GM21381 (cell line): ENCODE results near the gene MAP3K12.
"Not testable (repeated sequence)": the region's sequence is repeated elsewhere in the genome, so short reads cannot be mapped to it uniquely, and the experiment has no call there.

Experiments
- ATAC-seq: cut with Tn5 transposase; IDR thresholded peaks from one replicate; pipeline ENCODE4 v1.9.1; 2021; ENCODE audit warnings: mild to moderate bottlenecking, moderate library complexity; ENCODE audit not compliant: unreplicated experiment

The MAP3K12 gene, protein sequence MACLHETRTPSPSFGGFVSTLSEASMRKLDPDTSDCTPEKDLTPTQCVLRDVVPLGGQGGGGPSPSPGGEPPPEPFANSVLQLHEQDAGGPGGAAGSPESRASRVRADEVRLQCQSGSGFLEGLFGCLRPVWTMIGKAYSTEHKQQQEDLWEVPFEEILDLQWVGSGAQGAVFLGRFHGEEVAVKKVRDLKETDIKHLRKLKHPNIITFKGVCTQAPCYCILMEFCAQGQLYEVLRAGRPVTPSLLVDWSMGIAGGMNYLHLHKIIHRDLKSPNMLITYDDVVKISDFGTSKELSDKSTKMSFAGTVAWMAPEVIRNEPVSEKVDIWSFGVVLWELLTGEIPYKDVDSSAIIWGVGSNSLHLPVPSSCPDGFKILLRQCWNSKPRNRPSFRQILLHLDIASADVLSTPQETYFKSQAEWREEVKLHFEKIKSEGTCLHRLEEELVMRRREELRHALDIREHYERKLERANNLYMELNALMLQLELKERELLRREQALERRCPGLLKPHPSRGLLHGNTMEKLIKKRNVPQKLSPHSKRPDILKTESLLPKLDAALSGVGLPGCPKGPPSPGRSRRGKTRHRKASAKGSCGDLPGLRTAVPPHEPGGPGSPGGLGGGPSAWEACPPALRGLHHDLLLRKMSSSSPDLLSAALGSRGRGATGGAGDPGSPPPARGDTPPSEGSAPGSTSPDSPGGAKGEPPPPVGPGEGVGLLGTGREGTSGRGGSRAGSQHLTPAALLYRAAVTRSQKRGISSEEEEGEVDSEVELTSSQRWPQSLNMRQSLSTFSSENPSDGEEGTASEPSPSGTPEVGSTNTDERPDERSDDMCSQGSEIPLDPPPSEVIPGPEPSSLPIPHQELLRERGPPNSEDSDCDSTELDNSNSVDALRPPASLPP

GRCh38 chr12:53499266-53500141 lies at the start of gene MAP3K12:
Gene MAP3K12 (minus strand): TSS chr12:53499458. CDS start chr12:53487391, 12,067 bp downstream.
- no peak for ATAC-seq

GRCh38 chr12:53548354-53548753 lies 49.1 kb upstream of the MAP3K12 start:
- ATAC-seq = not testable (repeated sequence)

DNA sequence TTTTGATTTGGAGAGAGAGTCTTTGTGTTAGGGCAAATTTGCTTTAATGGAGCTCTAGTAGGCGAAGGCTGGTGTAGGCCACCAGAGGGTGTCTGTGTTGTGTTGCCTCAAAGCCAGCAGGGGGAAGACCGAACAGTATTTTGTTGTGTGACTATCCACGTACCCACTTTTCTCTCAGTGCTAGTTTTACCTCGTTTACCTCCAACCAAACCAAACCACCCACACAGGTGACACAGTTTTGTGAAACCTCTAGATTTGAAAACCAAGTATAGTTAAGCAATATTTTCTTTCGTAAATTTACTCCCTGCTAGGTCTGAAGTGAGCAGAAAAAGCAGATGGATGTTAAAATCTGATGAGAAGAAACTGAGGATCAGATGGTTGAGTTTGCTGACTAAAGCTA lies 44.3 kb upstream of the MAP3K12 start:
- ATAC-seq = peak; percentile 66

DNA sequence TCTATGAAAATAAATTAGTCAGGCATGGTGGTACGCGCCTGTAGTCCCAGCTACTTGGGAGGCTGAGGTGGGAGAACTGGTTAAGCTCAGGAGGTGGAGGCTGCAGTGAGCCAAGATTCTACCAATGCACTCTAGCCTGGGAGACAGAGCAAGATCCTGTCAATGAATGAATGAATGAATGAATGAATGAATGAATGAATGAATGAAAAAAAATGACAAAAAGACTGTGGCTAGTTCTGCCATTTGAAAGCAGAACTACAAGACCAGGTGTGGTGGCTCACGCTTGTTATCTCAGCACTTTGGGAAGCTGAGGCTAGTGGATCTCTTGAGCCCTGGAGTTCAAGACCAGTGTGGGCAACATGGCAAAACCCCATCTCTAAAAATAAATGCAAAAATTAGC lies 40.3 kb upstream of the MAP3K12 start:
- no peak for ATAC-seq

DNA sequence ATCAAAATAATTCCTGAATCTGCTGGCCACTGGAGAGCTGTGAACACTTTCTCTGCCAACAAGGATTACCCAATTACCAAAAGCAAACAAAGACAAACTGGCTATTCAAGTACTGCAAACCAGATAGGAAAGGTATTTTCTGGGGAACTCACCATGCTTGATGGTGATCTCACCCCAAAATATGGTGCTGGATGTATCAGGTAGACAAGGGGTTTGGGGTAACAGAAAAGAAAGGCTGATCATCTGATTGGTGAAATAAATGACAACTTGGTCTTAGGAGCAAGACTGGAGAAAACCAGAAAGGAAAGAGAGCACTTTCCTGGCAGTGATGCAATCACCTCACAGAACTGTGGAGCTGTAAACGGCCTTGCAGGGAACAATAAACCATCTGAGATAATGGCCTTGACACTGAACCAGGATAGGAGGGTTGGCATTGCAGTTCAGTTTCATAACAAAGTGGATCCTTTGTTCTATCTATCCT lies 39.0 kb upstream of the MAP3K12 start:
- no peak for ATAC-seq

GRCh38 chr12:53536962-53537361 lies 37.7 kb upstream of the MAP3K12 start:
- no peak for ATAC-seq

DNA sequence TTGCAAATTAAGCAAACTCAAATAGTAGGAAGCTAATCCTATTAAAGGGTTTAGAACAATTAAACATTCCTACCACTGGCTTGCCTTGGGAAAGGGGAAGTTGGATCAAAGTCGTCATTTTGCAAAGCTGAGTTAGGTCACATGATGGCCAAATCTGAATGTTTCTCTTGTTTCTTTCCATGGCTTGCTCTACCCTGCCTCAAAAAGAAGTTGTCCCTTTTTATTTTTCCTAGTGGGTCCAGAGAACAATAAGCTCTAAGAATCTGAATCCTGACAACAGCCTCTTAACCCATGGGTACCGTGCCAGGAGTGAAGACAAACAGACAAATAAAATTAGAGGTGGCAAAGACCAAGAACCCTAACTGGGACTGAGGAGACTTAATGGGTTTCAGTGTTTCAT lies 34.2 kb upstream of the MAP3K12 start:
- ATAC-seq = no peak

- ATAC-seq = no peak
These were observed 33.5 kb upstream of the MAP3K12 start for GRCh38 chr12:53532524-53533445.

DNA sequence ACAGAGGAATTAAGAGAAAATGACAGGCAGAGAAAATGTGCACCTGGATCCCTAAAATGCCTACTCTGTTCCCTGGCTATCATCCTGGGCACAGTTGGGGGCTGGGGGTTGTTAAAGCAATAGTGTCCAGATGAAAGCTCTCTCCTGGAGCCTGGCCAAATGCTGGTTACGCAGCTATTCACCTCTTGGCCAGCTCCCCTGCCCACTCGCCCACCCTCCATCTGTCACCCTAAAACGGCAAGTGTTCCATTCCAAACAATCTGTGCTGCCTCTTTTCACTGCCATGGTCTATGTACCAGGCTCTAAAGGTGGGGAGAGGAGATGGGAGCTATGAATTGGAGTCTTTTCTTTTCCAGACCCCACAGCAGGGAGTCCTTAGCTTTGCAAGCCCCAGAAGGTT lies 32.8 kb upstream of the MAP3K12 start:
- no peak for ATAC-seq

DNA sequence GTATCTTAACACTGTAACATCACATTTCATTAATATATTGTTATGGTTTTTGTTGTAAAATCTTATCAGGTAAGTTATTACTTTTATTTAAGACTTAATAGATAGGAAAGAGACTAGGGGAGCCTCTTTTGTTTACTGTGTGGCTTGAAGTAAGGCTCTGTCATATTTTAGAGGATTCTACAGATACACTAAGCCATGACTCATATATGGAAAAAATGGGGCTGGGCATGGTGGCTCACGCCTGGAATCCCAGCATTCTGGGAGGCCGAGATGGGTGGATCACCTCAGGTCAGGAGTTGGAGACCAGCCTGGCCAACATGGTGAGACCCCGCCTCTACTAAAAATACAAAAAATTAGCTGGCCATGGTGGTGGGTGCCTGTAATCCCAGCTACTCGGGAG lies 31.7 kb upstream of the MAP3K12 start:
- ATAC-seq = no peak

DNA sequence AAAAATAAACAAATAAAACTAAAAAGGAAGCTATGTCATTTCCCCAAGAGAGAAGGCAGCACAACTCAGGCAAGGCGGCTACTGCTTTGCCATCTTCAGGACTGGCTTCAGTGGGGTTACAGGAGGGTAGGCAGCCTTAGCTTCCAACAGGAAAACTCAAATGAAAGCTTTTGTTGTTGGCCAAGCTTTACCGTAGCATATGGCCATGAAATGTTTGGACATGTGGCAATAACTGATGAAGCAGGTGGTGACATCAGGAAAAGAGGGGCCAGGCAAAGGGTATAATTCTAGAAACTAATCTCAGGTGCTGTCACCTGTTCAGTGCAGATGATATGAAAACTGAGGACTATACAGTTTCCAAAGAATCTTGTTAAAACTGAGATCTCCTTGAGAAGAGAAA lies 30.8 kb upstream of the MAP3K12 start:
- ATAC-seq = no peak

DNA sequence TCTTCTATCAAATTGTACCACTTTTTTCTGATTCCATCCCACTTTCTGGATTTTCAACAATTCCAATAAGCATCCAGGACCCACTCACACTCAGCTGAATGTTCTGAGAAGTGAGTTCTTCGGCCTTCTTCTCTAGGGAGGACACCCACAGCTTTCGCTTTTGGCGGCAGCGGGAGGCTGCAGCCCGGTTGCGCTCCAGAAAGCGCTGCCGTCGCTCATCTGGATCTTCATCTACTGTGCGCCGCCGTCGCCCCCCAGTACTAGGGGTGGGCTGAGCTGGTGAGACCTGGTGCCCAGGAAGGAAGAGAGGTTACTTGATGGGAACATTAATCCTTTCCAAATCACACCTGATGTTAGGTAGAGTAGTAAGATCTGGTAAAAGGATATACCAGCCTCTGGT lies 25.2 kb upstream of the MAP3K12 start:
- no peak for ATAC-seq

- no peak for ATAC-seq
These were observed 23.9 kb upstream of the MAP3K12 start for GRCh38 chr12:53523131-53523530.

- ATAC-seq = no peak
These were observed 19.1 kb upstream of the MAP3K12 start for GRCh38 chr12:53518381-53518780.

DNA sequence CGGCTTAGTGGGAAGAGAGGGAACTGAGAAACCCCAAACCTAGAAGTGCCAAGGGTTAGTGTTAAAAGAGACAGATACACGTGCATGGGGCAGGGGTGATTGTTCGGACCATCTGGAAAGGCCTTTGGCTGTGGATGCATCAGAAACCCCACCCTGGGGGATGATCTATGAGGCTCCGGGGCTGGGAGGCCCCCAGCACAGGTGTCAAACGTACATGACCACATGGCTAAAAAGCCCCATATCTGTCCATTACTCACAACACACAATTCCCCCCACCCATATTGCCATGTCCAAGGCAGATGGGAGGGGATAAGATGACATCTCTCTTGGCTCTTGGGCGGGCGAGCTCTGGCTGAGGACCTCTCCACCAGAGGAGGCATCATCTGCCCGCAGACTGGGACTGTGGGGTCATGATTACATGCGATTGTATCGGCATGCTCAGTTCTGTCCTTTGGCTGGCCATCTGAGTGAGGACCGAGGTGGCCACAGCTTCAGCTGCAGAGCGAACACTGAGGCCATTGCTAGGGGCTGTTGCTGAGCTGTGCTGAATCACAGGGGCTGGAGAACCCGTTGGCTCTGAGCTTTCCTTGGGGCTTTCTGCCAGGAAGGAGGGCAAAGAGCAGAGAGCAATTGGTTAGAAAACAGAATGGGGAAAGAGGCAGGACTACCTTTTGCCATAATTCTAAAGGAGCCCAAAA lies 17.6 kb upstream of the MAP3K12 start:
- ATAC-seq = no peak

GRCh38 chr12:53515291-53515680 lies 16.0 kb upstream of the MAP3K12 start:
- no peak for ATAC-seq

GRCh38 chr12:53514628-53515290 lies 15.5 kb upstream of the MAP3K12 start:
- ATAC-seq = no peak

GRCh38 chr12:53513712-53514410 lies 14.6 kb upstream of the MAP3K12 start:
- no peak for ATAC-seq
